Measurements from ENCODE around the gene INPPL1.
A peak's percentile ranks its signal among the peaks of the same experiment; 100 is the strongest.
"Not testable (repeated sequence)": the region's sequence is repeated elsewhere in the genome, so short reads cannot be mapped to it uniquely, and the experiment has no call there.

Gene INPPL1

DNA sequence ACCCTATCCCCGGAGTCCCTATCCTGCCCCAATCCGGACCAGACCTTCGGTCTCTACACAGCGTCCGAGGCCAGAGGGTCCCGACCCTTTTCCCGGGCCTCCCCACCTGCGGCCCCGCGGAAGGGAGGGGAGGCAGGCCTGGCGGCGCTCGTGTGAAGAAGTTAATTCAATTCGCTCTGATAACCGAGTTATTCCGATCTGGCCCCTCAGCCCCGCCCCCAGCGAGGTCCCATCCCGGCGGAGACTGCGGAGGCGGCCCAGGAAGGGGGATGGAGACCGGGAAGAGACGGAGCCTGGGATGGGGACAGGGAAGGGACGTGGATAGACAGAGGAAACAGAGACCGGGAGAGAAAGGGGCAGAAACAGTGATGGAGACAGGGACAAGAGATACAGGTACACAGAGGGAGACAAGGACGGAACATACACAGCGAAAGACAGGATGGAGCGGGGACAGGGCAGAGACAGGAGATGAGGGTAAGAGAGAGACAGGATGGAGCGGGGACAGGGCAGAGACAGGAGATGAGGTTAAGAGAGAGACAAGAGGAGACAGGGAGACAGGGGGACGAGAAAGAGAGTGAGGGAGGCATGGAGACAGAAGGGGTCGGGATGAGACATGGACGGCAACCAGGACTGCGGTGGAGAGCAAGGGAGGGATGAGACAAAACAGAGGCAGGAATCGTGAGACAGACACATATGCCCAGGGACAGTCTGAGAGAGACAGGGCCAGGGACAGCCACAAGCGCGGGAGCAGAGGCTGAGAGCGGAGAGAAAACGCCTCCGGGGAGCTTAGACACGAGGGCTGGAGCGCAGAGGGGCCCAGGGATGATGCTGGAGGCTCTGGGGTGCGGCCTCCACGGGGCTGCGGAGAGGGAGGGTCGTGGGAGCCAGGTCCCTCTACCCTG, 20.0 kb downstream of the INPPL1 start:
- Mint-ChIP-seq H3K4me3 (peak overlapping the region; percentile 43), H3K4me1 (peaks cover 33% of the 10 kb centered on the region), H3K27me3 (peaks cover 34% of the 10 kb centered on the region), H3K27ac (no peak overlapping the region), H3K9me3 (no peaks in the 10 kb centered on the region), H3K36me3 (peaks cover 3% of the 10 kb centered on the region)

DNA sequence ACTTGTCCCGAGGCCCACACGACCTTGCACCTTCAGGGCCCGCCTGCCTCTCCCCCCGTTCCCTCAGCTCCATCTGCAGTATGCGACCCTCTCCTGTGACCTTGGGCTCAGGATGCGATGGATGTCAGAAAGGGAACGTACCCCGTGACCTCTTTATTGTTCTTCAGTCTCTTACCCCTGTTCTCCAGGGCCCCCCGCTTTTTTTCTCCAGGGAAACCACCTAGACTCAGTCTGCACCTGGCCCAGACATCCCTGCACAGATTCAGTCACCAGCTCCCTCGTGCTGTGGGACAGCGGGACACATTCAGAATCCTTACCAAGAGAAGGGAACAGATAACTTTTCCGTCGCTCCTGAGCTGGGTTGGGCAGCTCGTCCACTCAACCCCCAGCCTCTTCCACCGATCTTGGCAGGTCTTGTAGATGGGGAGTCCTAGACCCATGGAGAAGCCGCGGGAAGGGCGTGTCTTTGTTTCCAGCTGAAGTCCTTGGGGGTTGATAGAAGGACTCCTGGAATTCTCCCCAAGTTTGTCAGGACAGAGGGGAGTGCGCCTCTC, 20.8 kb downstream of the INPPL1 start:
- peaks cover 31% of the 10 kb centered on the region for H3K4me1 Mint-ChIP-seq
- peaks cover 3% of the 10 kb centered on the region for H3K36me3 Mint-ChIP-seq
- H3K9me3 Mint-ChIP-seq = no peaks in the 10 kb centered on the region
- H3K4me3 Mint-ChIP-seq = no peak overlapping the region
- peaks cover 34% of the 10 kb centered on the region for H3K27me3 Mint-ChIP-seq
- H3K27ac Mint-ChIP-seq = no peak overlapping the region

DNA sequence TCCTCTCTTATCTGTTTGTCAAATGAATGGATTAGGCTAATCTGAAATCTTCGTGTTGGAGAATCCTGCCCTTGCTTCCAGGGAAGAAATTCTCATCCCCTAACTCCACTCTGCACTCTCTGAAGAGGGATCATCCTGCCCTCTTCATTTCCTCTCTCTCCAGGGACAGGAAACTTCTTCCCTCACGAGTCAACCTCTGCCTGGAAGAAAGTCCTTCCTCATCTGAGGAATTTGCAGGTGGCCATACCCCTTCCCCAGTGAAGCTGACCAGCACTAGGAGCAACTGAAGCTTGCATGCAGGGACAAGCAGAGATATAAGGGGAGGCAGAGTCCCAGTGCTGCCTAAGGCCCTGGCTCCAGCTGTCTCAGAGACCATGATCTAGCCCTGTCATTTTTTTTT, 23.0 kb downstream of the INPPL1 start:
- peaks cover 3% of the 10 kb centered on the region for H3K36me3 Mint-ChIP-seq
- H3K4me1 Mint-ChIP-seq = peaks cover 14% of the 10 kb centered on the region
- no peak overlapping the region for H3K4me3 Mint-ChIP-seq
- H3K9me3 Mint-ChIP-seq = no peaks in the 10 kb centered on the region
- no peak overlapping the region for H3K27ac Mint-ChIP-seq
- peaks cover 21% of the 10 kb centered on the region for H3K27me3 Mint-ChIP-seq

DNA sequence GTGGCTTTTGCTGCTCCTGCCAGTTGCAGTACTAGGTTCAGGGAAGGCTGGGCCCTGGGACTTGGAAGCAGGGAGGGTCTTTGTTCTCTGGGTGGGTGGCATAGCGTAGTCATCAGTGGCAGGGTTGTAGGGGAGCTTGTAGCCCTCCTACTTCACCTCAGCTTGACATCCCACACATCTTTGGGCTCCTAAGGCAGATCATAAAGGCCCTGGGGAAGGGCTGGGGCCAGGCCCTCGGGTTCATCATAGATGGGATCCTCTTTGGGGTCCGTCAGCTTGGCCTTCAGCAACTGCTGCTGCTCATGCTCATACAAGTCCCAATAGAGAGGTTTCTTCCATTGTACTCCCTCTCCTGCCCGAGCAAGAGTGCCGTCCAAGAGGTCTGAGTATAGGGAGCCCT, 25.4 kb downstream of the INPPL1 start:
- H3K36me3 Mint-ChIP-seq = no peaks in the 10 kb centered on the region
- H3K4me3 Mint-ChIP-seq = no peak overlapping the region
- peaks cover 9% of the 10 kb centered on the region for H3K27me3 Mint-ChIP-seq
- H3K9me3 Mint-ChIP-seq = no peaks in the 10 kb centered on the region
- H3K27ac Mint-ChIP-seq = no peak overlapping the region
- H3K4me1 Mint-ChIP-seq = peaks cover under 1% of the 10 kb centered on the region

DNA sequence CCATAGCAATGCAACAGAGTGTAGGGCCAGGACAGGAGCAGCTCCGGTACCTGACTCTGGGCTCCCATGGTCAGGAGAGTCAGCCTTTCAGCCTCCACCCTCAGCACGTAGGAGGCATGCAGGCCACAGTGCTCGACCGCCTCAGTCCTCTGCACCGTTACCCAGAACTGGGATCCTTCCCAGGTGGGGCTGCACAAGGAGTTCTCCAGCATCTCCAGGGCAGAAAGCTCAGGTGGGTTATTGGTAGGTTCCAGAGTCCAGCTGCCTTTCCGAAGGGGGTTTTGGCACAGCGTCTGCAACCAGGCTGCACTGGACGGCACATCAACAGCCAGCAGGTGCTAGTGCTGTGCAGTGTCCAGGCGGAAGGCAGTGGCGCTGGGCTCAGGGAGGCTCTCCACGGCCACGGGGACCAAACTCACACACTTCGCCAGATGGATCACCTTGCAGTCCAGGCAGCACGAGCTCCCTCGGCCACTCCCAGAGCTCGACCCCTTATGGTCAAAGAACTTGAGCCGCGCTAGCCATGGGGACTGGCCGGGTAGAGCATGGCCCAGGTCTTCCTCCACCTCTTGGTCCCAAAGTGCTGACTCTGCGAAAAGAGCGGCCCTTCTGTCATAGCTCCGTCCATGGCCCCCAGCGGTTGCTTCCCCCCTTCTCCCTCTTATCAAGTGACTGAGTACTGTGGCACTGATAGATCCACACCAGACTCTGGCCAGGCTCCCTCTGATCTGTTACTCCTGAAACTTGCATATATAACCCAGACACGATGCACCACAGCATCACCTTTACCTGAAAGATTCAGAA, 26.3 kb downstream of the INPPL1 start:
- Mint-ChIP-seq H3K27ac (no peak overlapping the region), H3K9me3 (no peaks in the 10 kb centered on the region), H3K27me3 (peaks cover 9% of the 10 kb centered on the region), H3K36me3 (no peaks in the 10 kb centered on the region), H3K4me3 (no peak overlapping the region), H3K4me1 (no peaks in the 10 kb centered on the region)

DNA sequence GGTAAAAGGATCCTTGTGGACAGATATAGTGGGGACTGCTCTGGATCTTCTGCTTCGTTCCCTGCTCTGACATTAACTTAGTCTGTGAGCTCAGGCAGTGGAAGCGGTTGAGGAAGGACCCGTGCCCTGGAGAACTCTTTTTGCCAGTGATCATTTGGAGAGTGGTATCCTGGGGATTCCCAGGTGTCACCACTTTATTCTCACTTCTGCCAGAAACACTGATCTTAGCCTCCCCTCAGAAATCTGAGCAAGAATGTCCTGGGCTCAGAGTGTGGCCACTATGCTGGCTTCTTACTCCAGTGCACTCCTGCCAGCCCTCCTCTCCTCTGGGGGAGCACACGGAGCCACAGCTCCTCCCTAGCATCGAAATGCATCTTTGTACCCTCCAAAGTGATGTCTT, 27.0 kb downstream of the INPPL1 start:
- Mint-ChIP-seq H3K27ac (no peak overlapping the region), H3K4me3 (no peak overlapping the region), H3K36me3 (no peaks in the 10 kb centered on the region), H3K4me1 (no peaks in the 10 kb centered on the region), H3K9me3 (no peaks in the 10 kb centered on the region), H3K27me3 (peaks cover 9% of the 10 kb centered on the region)

DNA sequence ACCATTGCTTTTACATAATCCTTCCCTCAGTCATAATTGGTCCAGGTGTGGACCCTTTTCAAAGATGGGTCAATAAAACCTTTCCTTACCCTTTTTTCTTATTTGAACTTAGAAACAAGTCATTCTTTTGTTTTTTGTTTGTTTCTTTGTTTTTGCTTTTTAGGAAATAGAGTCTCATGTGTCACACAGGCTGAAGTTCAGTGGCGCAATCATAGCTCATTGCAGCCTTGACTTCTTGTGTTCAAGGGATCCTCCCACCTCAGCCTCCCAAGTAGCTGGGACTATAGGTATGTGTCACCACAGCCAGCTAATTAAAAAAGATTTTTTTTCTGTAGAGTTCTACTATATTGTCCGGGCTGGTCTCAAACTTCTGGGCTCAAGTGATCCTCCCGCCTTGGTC, 28.8 kb downstream of the INPPL1 start:
- no peaks in the 10 kb centered on the region for H3K9me3 Mint-ChIP-seq
- no peaks in the 10 kb centered on the region for H3K36me3 Mint-ChIP-seq
- H3K27ac Mint-ChIP-seq = no peak overlapping the region
- peaks cover 9% of the 10 kb centered on the region for H3K27me3 Mint-ChIP-seq
- H3K4me3 Mint-ChIP-seq = no peak overlapping the region
- H3K4me1 Mint-ChIP-seq = no peaks in the 10 kb centered on the region

DNA sequence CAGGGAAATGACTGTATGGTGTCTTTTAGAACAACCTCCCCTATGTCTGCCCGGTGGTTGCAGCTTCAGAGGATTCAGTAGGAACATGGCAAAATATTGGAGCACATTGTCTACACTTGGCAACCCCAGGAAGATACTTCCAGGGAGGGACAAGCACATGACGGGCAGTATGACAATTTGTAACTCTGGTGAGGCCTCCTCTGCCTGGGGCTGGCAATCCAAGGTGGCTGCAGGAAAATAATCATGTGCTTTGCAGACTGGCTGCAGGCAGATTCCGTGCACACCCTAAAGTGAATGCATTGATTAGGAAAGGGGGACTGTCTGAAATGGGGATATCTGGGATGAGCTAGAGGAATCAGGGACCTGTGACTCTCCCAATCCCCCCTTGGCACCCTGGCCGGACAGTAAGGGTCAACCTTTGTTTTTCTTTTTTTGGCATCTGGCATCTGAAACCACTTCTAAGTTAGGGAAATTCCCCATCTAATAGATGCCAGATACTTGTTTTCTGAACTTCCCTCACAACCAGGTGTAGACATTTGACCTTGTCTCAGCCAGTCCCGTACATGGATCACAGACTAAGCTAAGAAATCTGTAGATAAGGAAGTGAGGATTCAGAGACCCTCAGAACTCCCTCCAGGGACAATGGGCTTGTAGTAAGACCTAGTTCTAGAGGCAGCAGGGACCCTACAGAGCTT, 29.9 kb downstream of the INPPL1 start:
- peaks cover 7% of the 10 kb centered on the region for H3K27me3 Mint-ChIP-seq
- no peak overlapping the region for H3K4me3 Mint-ChIP-seq
- no peaks in the 10 kb centered on the region for H3K36me3 Mint-ChIP-seq
- H3K4me1 Mint-ChIP-seq = no peaks in the 10 kb centered on the region
- H3K27ac Mint-ChIP-seq = peak overlapping the region; percentile 31
- H3K9me3 Mint-ChIP-seq = no peaks in the 10 kb centered on the region

DNA sequence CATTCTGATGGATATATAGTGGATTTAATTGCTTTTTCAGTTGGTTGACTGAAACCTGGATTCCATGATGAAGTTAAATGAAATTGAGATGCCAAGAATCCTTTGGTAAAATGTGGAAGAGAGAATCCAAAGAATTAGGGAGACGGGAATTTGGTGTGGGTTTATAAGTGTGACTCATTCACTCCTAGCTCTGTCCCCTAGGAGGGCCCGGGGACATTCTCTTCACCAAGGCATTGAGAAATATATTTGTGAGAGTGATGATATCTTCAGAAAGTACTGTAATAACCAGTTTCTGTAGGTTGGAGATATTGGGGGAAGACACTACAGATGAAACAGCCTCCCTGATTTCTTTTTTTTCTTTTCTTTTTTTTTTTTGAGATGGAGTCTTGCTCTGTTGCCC, 33.0 kb downstream of the INPPL1 start:
- peaks cover 1% of the 10 kb centered on the region for H3K27me3 Mint-ChIP-seq
- H3K36me3 Mint-ChIP-seq = no peaks in the 10 kb centered on the region
- no peaks in the 10 kb centered on the region for H3K4me1 Mint-ChIP-seq
- no peak overlapping the region for H3K27ac Mint-ChIP-seq
- no peak overlapping the region for H3K4me3 Mint-ChIP-seq
- no peaks in the 10 kb centered on the region for H3K9me3 Mint-ChIP-seq

DNA sequence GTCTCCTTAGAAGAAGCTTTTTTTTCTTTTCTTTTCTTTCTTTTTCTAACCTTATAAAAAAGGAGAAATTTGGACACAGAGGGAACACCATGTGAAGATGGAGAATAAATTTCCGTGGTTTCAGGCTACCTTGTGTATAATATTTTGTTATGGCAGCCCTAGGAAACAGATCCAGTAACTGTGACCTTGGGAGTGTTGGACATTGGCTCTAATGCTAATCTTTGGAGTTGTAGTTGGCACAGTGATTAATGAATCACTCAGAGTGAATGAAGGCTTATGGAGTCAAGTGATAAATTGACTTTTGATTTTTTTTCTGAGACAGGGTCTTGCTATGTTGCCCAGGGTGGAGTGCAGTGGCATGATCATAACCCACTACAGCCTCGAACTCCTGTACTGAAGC, 34.9 kb downstream of the INPPL1 start:
- no peaks in the 10 kb centered on the region for H3K27me3 Mint-ChIP-seq
- no peak overlapping the region for H3K4me3 Mint-ChIP-seq
- no peaks in the 10 kb centered on the region for H3K36me3 Mint-ChIP-seq
- no peak overlapping the region for H3K27ac Mint-ChIP-seq
- H3K4me1 Mint-ChIP-seq = no peaks in the 10 kb centered on the region
- no peaks in the 10 kb centered on the region for H3K9me3 Mint-ChIP-seq

DNA sequence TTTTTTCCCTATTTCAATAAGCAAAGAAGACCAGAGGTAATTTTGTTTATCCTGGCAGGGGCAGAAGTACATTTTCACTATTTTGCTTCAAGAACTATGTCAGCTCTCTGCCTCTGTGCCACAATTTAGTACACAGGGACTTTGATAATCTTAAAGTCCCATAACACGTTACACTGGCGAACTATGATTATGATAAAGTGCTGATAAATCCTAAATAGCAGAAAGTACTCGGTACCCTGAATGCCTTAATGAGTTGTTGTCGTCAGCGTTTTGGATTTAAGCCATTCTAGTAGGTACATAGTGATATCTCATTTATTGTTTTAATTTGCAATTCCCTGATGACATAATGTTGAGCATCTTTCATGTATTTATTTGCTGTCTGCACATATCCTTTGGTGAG, 36.0 kb downstream of the INPPL1 start:
- H3K36me3 Mint-ChIP-seq = no peaks in the 10 kb centered on the region
- no peaks in the 10 kb centered on the region for H3K9me3 Mint-ChIP-seq
- no peak overlapping the region for H3K4me3 Mint-ChIP-seq
- H3K4me1 Mint-ChIP-seq = no peaks in the 10 kb centered on the region
- no peak overlapping the region for H3K27ac Mint-ChIP-seq
- H3K27me3 Mint-ChIP-seq = peaks cover under 1% of the 10 kb centered on the region

DNA sequence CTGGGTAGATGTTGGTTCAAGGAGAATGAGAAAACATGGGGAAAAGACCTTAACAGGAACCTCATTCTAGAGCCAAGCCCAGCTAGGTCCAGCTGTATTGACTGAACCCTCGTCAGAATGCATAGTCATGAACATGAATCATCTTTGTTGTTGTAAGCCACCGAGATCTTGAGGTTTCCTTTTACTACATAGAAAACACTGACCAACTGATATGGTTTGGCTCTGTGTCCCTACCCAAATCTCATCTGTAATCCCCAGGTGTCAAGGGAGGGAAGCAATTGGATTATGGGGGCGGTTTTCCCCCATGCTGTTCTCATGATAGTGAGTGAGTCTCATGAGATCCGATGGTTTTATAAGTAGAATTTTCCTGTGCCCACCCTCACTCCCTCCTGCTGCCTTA, 38.8 kb downstream of the INPPL1 start:
- H3K27me3 Mint-ChIP-seq = peaks cover 3% of the 10 kb centered on the region
- no peak overlapping the region for H3K4me3 Mint-ChIP-seq
- H3K27ac Mint-ChIP-seq = no peak overlapping the region
- H3K4me1 Mint-ChIP-seq = no peaks in the 10 kb centered on the region
- no peaks in the 10 kb centered on the region for H3K9me3 Mint-ChIP-seq
- H3K36me3 Mint-ChIP-seq = no peaks in the 10 kb centered on the region

DNA sequence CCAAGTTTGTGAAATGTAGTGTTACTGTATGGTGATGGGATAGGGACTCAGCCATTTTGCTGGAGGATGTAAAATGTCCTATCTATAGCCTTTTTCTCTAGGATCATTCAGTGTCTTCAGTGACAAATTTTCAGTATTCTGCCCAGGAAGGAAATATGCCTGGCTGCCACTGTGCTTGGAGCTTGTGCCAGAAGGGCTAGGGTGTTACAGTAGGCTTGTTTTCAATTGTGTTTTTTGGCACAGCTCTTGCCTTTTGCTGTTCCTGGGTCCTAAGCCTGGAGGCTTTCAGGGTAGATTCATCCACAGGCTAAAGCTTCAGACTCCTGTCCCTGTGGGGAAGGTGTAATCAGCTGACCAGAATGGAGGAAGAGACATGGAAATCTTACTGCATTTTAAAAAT, 41.4 kb downstream of the INPPL1 start:
- Mint-ChIP-seq H3K27me3 (peaks cover 11% of the 10 kb centered on the region), H3K36me3 (no peaks in the 10 kb centered on the region), H3K27ac (no peak overlapping the region), H3K4me3 (no peak overlapping the region), H3K4me1 (peaks cover 7% of the 10 kb centered on the region), H3K9me3 (no peaks in the 10 kb centered on the region)

DNA sequence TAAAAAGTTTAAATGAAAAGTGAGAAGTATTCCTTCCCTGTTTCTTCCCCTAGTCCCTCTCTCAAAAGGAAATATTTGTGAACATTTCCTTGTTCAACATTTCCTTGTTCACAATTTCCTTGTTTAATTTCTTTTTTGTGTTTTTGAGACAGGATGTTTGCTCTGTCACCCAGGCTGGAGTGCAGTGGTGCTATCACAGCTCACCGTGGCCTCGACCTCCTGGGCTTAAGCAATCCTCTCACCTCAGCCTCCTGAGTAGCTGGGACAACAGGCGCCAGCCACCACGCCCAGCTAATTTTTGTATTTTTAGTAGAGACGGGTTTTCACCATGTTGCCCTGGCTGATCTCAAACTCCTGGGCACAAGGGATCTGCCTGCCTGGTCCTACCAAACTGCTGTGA, 42.4 kb downstream of the INPPL1 start:
- not testable (repeated sequence) for H3K4me3 Mint-ChIP-seq, H3K36me3 Mint-ChIP-seq, H3K27ac Mint-ChIP-seq, H3K4me1 Mint-ChIP-seq, H3K9me3 Mint-ChIP-seq
- H3K27me3 Mint-ChIP-seq = peaks cover 11% of the 10 kb centered on the region

DNA sequence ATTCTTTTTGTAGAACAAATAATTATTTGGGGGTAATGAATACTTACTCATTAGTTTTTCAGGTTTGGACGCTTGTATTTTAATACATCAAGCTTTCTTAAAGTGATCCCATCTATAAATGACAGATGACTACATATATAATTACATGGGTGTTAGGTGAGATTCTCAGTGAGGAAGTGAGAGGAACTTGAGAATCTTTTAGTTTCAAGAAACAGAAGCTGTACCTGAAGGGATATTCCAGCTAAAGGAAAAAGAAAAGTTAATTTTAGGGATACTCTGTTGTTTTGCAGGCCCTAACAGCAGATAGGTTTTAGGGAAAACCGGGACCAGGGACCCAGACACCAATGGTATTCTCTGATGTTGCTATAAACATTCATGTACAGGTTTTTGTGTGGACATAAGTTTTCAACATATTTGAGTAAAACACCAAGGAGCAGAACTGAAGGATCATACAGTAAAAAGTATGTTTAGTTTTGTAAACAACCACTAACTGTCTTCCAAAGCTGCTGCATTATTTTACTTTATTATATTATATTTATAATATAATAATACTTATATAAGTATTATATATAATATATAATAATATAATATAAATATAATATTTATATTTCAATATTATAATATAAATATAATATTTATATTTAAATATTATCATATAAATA, 43.5 kb downstream of the INPPL1 start:
- H3K4me3 Mint-ChIP-seq = no peak overlapping the region
- H3K27me3 Mint-ChIP-seq = peaks cover 11% of the 10 kb centered on the region
- no peaks in the 10 kb centered on the region for H3K36me3 Mint-ChIP-seq
- H3K9me3 Mint-ChIP-seq = no peaks in the 10 kb centered on the region
- no peak overlapping the region for H3K27ac Mint-ChIP-seq
- peaks cover 7% of the 10 kb centered on the region for H3K4me1 Mint-ChIP-seq
